NCI-H2081 treated with DMSO at 0.1 percent for 48 hours (cell line): ENCODE measurements around the gene MKLN1.

ENCODE experiments used
- DNase-seq: peaks from one replicate; lab custom pipeline; 2025; lab: John Stamatoyannopoulos, UW

The MKLN1 gene

DNA sequence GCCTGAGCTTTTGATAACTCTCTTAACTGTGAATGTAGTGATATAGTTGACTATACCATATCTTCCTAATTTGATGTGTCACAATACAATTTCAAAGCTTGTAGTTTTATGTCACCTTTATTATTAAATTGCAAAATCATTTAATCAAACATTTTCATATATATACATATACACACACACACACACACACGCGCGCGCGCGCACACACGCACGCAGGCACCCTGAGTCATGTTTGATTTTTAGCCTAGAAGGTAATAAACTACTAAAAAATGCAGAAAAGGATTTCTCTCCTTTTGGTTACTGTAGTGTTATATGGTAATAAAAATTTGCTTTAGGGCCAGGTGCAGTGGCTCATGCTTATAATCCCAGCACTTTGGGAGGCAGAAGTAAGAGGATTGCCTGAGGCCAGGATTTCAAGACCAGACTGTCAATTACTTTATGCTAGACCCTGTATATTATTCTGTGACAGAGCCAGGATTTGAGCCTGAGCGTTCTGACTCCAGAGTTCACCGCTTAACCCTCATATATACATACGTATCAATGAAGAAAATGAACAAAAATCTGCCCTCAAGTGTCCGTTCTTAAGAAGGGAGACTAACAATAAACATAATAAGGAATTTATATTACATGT is 139.2 kb downstream of the MKLN1 start:
- DNase-seq: no peak

DNA sequence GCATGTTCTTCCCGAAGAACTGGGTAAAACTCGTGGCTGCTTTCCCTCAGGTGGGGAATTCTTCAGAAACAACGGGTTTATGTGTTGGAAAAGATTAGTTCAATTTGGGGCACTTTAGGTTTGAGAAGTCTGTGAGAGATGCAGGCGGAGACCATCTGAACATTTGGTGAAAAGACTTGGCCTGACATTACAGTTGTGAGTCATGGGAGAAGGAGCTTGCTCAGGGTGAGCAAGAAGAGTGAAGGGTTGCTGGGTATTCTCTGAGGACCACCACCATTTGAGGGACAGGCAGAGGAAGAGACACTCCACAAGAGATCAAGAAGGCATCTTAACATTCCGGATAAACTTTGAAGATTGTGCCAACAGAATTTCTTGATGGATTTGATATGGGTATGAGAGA is 140.1 kb downstream of the MKLN1 start:
- DNase-seq: no peak

DNA sequence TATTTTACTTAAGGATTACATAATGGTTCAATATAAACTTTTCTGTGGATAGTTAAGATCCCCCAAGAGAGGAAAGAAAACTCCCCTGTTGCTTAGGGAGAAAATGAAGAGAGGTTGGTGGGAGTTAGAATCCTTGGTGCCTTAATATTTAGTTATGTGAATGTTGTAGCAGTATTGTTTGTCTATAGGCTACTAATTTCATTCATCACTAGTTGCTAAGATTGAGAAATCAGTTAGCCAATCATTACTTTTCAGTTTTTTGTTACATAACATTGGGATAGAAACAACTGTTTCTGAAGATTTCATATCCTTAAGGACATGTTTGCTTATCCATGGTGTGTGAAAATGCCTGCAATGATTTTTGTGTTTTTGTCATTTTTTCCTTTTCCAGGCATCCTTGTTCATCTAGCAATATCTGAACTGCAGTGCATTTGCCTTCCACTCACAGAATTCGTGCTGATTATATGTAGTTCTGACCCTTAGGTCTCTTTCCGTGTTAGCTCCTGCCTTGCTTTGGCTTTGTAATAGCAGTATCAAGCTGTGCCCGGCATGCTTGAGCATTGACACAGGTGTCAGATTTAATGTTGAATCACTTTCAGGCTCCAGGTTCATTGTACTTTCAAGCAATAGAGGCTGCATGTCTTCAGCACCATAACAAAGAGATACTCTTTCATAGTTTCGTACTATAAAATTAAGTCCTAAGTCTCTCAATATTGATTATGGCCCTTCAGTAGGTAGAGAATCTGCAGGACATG is 143.8 kb downstream of the MKLN1 start:
- peak; percentile 86 for DNase-seq

DNA sequence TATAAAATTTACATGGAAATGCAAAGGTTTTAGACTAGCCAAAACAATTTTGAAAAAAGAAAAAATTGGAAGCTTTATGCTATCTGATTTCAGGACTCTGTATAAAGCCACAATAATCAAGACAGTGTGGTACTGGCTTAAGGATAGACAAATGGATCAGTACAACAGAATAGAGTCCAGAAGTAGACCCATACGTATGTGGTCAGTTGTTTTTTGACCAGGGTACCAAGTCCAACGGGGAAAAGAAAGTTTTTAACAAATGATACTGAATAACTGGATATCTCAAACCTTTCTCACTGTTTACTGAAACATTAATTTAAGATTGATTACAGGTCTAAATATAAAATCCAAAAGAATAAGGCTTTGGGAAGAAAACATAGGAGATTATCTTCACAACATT is 149.1 kb downstream of the MKLN1 start:
- no peak for DNase-seq

DNA sequence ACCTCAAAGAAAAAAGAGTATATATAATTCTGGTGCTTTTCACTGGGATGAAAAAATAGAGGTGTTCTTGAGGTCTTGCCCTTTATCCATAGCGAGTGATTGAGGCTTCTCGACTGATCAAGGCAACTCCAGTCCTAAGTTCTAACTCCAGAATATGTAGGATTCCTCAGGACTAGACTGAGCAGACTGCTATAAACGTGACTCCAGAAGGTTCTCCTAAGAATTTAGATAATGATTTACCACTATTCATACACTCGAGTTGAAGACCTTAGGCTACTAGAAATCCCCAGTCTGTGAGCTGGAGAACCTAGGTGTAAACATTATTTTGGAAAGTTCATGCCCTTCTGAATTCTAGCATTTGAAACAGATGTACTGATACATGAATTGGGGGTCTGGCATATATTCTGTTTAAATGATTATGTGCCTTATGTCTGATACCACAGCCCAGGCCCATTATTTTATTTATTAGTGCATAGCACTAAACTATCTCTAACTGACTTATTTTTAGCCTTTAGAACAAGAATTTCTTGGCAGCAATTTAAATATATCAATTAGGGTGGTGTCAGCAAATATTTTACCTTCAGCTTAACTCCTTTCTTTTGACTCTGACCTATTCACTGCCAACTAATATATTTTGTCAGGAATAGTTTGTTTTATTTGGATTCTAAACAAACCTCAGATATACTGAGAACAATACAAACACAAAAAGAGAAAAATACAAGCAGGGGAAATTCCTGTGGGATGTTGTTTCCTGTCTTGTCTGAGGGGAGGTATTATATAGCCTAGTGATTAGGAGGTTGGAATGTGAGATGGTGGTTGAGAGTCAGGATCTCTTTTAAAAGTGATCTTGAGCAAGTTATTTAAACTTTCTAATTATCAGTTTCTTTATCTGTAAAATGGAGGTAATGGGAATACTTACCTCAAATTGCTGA is 153.0 kb downstream of the MKLN1 start:
- no peak for DNase-seq

DNA sequence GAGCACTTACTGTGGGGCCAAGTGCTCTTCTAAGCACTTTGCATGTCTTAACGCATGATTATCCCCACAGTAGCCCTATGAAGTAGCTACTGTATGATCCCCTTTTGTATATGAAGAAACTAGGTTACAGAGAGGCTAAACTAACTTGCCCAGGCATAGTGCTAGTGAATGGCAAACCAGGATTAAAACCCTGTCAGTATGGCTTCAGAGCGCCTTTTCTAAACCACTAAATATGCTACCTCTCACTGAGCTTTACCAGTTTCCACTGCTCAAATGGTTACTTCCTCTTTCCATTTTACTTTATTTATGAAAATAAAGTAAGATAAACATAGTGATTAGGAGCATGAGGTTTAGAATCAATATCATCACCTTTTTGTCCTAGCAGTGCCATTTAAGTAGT is 155.1 kb downstream of the MKLN1 start:
- no peak for DNase-seq

DNA sequence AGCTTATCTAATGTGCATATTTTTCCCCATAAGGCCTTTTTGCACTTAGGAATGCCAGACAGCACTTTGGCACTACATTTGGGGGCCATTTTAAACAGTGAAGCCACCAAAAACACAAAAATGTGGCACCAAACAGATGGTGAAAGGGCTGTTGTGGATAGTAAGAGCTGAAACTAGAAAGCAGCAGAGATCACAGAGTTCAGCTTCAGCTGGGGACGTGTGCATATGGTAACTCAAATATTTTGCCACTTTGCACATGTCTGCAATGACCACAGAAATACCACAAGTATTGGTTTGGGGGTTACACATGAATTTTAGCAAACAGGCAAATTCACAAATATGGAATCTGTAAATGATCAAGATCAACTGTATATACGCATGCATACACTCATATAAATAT is 155.9 kb downstream of the MKLN1 start:
- DNase-seq: no peak

DNA sequence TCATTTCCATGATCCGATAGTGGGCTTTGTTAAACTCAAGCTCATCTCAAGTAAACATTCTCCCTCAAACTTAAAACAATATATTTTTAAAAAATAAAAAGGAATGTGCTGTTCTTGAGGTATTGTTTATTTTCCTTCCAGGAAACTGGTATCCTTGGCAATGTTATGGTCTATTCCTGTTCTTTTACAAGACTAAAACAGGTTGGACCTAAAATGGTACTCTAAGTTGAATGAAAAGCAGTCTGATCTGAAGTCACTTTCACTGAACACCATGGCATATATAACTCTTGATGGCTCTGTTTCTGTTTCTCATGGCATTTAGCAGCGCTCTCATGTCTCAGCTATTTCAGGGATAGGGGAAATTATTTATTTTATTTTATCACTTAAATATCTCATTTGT is 158.7 kb downstream of the MKLN1 start:
- no peak for DNase-seq

DNA sequence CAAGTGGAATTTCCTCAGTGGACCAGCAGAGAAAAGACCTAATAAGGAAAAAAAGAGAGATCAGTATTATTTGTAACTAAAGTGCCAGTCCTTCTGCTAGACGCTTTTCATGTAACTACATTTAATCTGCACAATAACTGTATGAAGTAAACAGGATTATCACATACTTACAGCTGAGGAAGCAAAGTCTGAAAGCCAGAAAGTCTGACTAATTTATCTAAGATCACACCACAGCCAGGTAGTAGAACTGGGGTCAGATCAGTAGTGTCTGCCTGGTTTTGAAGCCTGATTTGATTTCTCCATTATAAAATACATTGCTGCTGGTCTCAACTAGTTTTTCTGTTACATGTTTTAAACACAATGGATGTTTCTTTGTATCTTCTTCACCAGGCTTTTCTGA is 159.5 kb downstream of the MKLN1 start:
- DNase-seq: no peak

DNA sequence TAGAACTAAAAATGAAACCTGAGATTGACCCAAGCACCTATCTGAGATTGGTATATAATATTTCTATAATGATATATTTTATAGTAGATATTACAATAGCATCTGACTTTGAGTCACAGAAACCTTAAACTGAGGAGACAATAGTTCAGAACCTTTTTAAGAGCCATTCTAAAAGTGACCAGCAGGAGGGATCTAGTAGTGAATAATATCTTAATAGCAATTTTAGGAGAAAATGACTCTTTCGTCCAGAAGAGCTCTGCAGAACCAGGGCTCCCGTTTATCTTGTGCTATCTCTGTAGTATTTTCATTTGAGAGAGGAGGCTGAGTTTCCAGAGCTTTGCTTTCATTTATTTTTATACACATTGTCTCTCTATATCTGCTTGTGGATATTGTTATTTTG is 160.7 kb downstream of the MKLN1 start:
- no peak for DNase-seq

DNA sequence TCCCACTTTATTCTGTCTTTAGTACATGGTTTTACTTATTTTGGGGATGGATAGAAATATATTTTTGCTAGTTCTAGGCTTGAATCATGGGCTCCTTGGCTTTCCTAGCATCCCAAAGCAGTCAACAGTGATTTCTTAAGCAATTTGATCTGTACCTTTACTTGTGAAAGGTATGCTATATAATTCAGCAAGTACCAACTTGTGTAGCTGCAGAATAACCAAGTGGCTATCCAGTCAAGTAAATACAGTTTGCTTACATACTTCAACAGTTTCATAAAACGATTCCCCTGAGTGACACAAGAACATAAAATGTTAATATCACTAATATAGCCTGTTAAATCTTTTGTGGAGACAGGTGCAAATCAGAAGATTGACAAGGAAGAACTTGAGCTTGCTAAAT is 161.5 kb downstream of the MKLN1 start:
- no peak for DNase-seq

DNA sequence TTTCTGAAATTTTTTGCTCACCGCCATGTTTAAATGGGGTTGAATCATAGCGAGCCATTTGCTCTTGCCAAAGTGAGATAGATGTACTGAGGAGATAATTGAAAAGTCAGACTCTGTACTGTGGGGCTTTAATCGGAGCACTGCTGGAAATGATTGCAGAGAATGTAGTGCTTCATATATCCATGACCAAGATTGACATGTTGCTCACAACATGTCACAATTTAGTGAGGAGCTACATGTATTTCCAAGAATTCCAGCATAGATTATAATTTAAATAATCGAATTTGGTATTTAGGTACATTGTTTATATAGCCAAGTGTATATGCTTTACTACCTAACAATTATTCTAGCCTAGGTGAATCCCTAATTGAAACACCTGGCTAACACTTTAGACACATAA is 162.2 kb downstream of the MKLN1 start:
- no peak for DNase-seq

DNA sequence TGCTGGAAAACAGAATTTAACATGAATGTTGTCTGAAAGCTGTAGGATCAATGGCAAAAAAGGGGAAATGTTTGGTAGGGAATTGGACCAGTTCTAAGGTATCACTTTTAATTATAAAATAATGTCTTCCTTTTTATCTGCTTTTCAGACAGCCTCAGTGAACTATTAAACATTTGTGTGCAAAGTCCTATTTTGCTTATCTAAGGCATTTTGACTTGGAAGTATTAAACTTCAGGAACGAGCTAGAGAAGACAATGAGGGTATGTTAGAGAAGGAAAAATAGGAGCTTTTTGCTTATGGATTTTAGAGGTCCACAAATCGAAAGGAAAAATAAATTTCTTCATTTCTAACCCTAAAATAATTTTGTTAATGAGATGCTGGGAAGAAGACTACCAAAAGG is 165.4 kb downstream of the MKLN1 start:
- DNase-seq: no peak

DNA sequence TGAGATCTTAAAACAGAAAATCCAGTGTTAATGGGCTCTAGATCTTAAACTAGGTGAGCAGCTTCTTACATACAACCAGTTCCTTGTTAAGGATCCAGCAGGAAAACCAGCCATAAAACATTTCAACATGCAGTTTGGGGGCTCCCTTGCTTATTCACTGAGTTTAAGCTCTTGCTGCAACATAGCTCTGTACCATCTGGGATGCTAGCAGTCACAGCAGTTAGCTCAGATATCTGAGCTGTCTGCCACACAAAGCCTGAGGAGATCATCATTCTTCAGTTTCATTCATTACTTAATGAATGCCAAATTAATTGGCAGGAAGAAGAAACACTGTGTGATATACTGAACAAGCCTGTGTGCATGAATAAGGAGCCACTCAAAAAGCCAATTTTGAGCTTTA is 165.9 kb downstream of the MKLN1 start:
- DNase-seq: no peak

DNA sequence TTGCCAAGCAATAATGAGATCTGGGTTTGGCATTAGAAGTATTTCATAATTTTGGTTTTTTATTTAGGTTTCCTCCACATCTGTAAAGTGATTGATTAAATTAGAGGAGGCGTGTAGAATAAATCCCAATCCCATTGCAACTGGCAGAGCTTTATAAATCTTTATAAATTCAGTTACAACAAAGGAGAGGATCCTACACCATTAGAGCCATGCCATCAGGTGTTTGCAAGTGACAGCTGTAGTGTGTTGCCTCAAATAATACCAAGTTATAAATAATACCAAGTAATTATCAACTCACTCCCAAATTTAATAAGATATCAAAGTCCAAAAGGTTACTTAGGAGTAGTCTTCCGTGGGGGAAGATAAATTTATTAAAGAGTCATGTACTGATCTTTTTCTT is 166.5 kb downstream of the MKLN1 start:
- DNase-seq: no peak

DNA sequence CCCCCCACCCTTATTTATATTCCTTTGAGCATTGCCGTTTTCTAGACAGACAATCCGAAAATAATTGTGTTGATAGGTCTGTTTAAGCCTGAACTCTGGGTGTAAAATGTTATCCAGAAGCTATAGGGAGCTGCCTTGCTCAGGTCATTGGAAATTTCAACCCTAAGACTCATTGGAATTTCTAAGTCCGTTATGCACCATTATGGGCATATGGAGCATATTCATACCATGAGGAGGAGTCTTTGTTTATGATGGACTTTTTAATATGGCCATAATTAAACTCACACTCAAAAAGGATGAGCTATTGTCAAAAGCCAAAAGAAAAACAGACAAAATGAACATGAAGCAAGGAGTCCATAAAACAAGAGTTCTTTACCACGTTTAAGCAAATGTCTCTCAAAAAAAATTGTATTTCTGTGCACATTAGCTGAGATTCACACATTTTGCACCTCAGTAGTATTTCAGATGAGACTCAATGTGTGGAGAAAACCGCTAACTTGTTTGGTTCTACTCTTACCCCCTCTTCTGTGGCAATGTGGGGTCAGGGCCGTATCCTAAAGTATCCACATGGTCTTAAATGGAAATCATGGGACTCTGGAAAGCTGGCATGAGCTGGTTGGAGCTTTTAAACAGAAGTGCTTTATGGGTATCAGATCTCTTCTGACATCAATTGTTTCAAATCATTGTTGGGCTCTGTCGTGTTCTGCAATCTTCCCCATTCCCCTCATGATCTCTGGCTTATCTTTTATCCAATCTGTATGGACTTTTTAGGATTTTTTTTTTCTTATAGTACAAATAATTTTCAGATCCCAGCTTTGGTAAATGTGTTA is 168.2 kb downstream of the MKLN1 start:
- DNase-seq: no peak

DNA sequence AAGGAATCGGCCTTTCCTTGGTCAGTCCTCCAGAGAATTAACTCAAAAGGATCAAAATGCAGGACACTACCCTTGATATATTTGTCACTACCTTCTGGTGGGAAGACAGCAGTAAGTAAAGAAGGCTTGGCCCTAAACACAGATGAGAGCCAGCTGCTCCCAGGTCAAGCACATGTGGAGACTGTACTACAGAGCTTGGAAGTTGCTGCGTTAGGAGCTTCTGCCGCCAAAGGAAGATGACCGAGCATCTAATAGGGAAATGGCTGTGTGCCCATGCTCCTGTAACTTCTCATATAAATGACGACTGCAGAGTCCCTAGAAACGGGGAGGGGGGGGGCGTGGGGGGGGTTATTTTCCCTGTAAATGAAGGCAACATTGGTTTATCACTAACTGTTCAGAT is 169.8 kb downstream of the MKLN1 start:
- DNase-seq: no peak

DNA sequence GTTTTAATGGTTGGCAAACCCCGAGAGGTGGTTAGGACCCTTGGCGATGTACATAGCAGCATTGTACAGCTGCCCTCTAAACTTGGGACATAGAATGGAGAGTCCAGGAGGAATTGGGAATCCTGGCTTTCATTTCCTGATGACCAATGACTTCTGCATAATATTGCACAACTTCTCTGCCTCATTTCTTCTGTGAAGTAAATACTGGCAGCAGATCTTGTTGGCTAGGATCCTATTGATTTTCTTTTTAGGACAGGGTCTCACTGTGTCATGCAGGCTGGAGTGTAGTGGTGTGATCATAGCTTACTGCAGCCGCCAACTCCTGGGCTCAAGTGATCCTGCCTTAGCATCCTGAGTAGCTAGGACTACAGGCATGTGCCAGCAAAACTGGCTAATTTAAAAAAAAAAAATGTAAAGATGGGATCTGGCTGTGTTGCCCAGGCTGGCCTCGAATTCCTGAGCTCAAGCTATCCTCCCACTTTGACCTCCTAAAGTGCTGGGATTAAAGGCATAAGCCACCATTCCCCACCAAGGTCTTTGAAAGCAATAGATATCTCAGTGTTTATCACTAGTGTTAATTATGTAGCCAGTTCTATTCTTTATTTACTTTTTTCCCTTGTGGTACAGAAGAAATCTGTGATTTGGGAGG is 170.7 kb downstream of the MKLN1 start:
- no peak for DNase-seq

DNA sequence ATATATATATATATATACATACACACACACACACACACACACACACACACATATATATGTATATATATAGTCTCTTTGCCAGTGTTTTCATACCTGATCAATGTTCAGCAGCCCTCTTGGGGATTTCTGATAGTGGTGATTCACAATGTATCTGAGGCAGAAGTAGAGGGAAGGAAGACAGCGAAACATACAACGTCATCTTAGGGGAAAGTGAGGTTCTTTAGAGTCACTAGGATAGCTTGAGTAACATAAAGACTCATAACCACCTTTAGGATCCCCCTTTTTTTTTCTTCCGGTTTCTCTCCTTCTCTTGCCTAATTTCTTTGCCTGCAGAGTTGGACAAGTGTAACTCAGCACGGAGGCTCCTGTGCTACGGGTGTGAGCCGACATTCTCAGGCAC is 172.1 kb downstream of the MKLN1 start:
- no peak for DNase-seq

DNA sequence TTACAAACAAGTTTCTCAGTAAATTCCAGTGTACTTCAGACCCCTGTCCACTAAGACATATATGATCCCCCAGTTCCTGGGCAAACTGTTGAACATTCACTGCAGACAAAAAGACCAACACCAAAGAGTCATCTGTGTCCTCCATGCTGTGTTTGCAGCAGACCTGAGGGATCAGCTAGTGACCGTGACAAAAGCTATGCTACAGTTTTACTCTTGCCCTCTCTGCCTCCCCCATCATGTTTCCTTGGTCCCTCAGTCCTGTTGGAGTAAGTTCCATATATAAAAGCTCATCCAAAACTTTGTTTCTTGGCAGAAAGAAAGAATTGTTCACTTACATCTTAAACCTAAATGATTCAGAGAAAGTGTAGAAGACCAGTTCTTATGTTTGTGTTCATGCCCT is 172.7 kb downstream of the MKLN1 start:
- DNase-seq: no peak

DNA sequence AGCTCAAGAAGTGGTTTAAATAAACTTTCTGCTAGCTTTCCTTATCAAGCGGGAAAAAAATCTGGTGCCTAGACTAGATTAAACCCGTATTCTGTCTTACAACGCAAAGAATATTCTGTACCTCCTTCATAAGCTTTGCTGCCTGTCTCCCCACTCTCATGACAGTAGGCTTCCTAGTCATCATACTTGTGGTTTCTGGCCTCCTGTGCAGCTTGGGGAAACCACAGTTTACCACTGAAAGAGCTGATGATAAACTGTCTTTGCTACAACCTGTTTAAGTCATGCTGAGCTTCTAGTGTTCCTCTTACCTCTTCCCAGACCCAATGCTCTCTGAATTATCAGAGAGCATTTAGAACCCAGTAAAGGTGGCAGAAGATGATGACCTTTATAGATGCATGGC is 173.7 kb downstream of the MKLN1 start:
- no peak for DNase-seq
